HL-60 (cell line): Measurements from ENCODE around the gene RSPH6A.

Experiments used
- POLR2AphosphoS5 ChIP-seq: IDR thresholded peaks from 2 replicates; pipeline ENCODE4 v1.6.1; 2012; ENCODE audit warnings: low read depth
- REST ChIP-seq: IDR thresholded peaks from 2 replicates; pipeline ENCODE4 v1.6.1; 2012; ENCODE audit warnings: low read depth; ENCODE audit not compliant: insufficient replicate concordance
- TF ChIP-seq, protein P1 (sequence below): IDR thresholded peaks from one replicate; pipeline ENCODE4 v1.5.1; 2011; ENCODE audit warnings: low read length, control low read depth, inconsistent platforms; ENCODE audit not compliant: insufficient read depth

GRCh38 chr19:45769821-45770191, 45.3 kb downstream of the RSPH6A start:
- TF ChIP-seq, protein P1, sequence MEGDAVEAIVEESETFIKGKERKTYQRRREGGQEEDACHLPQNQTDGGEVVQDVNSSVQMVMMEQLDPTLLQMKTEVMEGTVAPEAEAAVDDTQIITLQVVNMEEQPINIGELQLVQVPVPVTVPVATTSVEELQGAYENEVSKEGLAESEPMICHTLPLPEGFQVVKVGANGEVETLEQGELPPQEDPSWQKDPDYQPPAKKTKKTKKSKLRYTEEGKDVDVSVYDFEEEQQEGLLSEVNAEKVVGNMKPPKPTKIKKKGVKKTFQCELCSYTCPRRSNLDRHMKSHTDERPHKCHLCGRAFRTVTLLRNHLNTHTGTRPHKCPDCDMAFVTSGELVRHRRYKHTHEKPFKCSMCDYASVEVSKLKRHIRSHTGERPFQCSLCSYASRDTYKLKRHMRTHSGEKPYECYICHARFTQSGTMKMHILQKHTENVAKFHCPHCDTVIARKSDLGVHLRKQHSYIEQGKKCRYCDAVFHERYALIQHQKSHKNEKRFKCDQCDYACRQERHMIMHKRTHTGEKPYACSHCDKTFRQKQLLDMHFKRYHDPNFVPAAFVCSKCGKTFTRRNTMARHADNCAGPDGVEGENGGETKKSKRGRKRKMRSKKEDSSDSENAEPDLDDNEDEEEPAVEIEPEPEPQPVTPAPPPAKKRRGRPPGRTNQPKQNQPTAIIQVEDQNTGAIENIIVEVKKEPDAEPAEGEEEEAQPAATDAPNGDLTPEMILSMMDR: no peak
- TF ChIP-seq POLR2AphosphoS5: no peak
- no peak for TF ChIP-seq REST
